HEK293 (cell line): ENCODE measurements around the gene NUDT8.

Source experiments
- CTCF ChIA-PET: fragments of 350-600 bp; formaldehyde crosslinking; extraction: SDS; loops from one replicate; lab custom pipeline; 2021; ENCODE audit warnings: antibody characterized with exemption; lab: Yijun Ruan, JAX
- POLR2A ChIA-PET: fragments of 300-600 bp; formaldehyde crosslinking; extraction: SDS; loops from one replicate; lab custom pipeline; 2020; ENCODE audit warnings: antibody characterized with exemption, inconsistent platforms; lab: Yijun Ruan, JAX
- H3K27ac ChIP-seq: fragments of 200-500 bp; sonication (Bioruptor generic); 2 replicates; pipeline ENCODE4 v1.5.1; 2014; ENCODE audit warnings: low read depth, low read length, control low read depth, inconsistent platforms; ENCODE audit errors: extremely low read depth
- H3K36me3 ChIP-seq, 2 experiments: fragments of 200-500 bp in 1 of 2; sonication (Bioruptor generic) in 1 of 2; 1 replicate in 1 of 2; 2 replicates in 1 of 2; pipeline ENCODE4 v1.5.1; 2014 to 2017; ENCODE audit warnings: inconsistent platforms in 2 of 2, low read length in 2 of 2; ENCODE audit not compliant: control insufficient read depth in 2 of 2, insufficient read depth in 1 of 2
- H3K4me1 ChIP-seq: fragments of 200-500 bp; sonication (Bioruptor generic); 2 replicates; pipeline ENCODE4 v1.5.1; 2014; ENCODE audit warnings: mild to moderate bottlenecking, low read length, inconsistent platforms; ENCODE audit not compliant: control insufficient read depth, insufficient read depth
- H3K4me3 ChIP-seq: 2 replicates; pipeline ENCODE4 v1.5.1; 2011; ENCODE audit warnings: low read depth, mild to moderate bottlenecking, control low read depth, low read length, moderate library complexity
- H3K9me3 ChIP-seq: fragments of 200-500 bp; sonication (Bioruptor generic); 2 replicates; pipeline ENCODE4 v1.5.1; 2014; ENCODE audit warnings: low read depth, low read length, inconsistent platforms; ENCODE audit not compliant: control insufficient read depth, insufficient read depth
- BCL11A ChIP-seq: fragments of 450-650 bp; formaldehyde crosslinking; IDR thresholded peaks from 2 replicates; pipeline ENCODE4 v1.5.1; 2016; ENCODE audit warnings: low read depth, missing biosample characterization, missing genetic modification characterization
- GLI2 ChIP-seq: fragments of 450-650 bp; formaldehyde crosslinking; IDR thresholded peaks from 2 replicates; pipeline ENCODE4; 2017; ENCODE audit warnings: missing biosample characterization, missing genetic modification characterization, low read depth, borderline replicate concordance
- INSM2 ChIP-seq: fragments of 450-650 bp; formaldehyde crosslinking; IDR thresholded peaks from 2 replicates; pipeline ENCODE4 v1.5.1; 2016; ENCODE audit warnings: missing biosample characterization, missing genetic modification characterization
- KLF1 ChIP-seq: fragments of 450-650 bp; formaldehyde crosslinking; IDR thresholded peaks from 2 replicates; pipeline ENCODE4 v1.5.1; 2016; ENCODE audit warnings: missing biosample characterization, missing genetic modification characterization
- PRDM1 ChIP-seq: fragments of 450-650 bp; formaldehyde crosslinking; IDR thresholded peaks from 2 replicates; pipeline ENCODE4; 2016; ENCODE audit warnings: missing biosample characterization, missing genetic modification characterization
- ZBTB11 ChIP-seq: fragments of 450-650 bp; formaldehyde crosslinking; conservative IDR thresholded peaks from 2 replicates; pipeline ENCODE4 v1.5.1; 2016; ENCODE audit warnings: low read depth, missing biosample characterization, missing genetic modification characterization
- ZBTB8A ChIP-seq: fragments of 450-650 bp; formaldehyde crosslinking; IDR thresholded peaks from 2 replicates; pipeline ENCODE4 v1.5.1; 2016; ENCODE audit warnings: missing biosample characterization, missing genetic modification characterization
- ZNF10 ChIP-seq: fragments of 450-650 bp; formaldehyde crosslinking; IDR thresholded peaks from 2 replicates; pipeline ENCODE4 v1.5.1; 2017; ENCODE audit warnings: missing biosample characterization, missing genetic modification characterization
- ZNF114 ChIP-seq: fragments of 450-650 bp; formaldehyde crosslinking; IDR thresholded peaks from 2 replicates; pipeline ENCODE4 v1.5.0; 2017; ENCODE audit warnings: missing biosample characterization, missing genetic modification characterization
- ZNF155 ChIP-seq: fragments of 450-650 bp; formaldehyde crosslinking; IDR thresholded peaks from 2 replicates; pipeline ENCODE4 v1.5.1; 2016; ENCODE audit warnings: missing biosample characterization, missing genetic modification characterization
- ZNF19 ChIP-seq: fragments of 450-650 bp; formaldehyde crosslinking; IDR thresholded peaks from 2 replicates; pipeline ENCODE4; 2016; ENCODE audit warnings: missing biosample characterization, missing genetic modification characterization, low read depth
- ZNF266 ChIP-seq: fragments of 450-650 bp; formaldehyde crosslinking; IDR thresholded peaks from 2 replicates; pipeline ENCODE4 v1.5.1; 2016; ENCODE audit warnings: missing biosample characterization, missing genetic modification characterization, low read depth
- ZNF274 ChIP-seq, 2 experiments: fragments of 200-500 bp in 1 of 2; fragments of 450-650 bp in 1 of 2; sonication (Bioruptor generic) in 1 of 2; formaldehyde crosslinking in 1 of 2; IDR thresholded peaks; 2 replicates each; pipeline versions ENCODE4 v1.5.1 to v1.6.1; 2014 to 2016; ENCODE audit warnings: borderline replicate concordance in 1 of 2, inconsistent platforms in 1 of 2, low read length in 1 of 2, missing biosample characterization in 1 of 2, missing genetic modification characterization in 1 of 2
- ZNF354C ChIP-seq: fragments of 450-650 bp; formaldehyde crosslinking; IDR thresholded peaks from 2 replicates; pipeline ENCODE4 v1.5.1; 2016; ENCODE audit warnings: missing biosample characterization, missing genetic modification characterization, low read depth, borderline replicate concordance
- ZNF394 ChIP-seq: fragments of 450-650 bp; formaldehyde crosslinking; IDR thresholded peaks from 2 replicates; pipeline ENCODE4 v1.5.1; 2016; ENCODE audit warnings: missing biosample characterization, missing genetic modification characterization, mild to moderate bottlenecking, moderate library complexity, borderline replicate concordance
- ZNF473 ChIP-seq: fragments of 450-650 bp; formaldehyde crosslinking; IDR thresholded peaks from 2 replicates; pipeline ENCODE4 v1.5.1; 2017; ENCODE audit warnings: missing biosample characterization, missing genetic modification characterization
- ZNF530 ChIP-seq: fragments of 450-650 bp; formaldehyde crosslinking; IDR thresholded peaks from 2 replicates; pipeline ENCODE4 v1.5.1; 2016; ENCODE audit warnings: low read depth, missing biosample characterization, missing genetic modification characterization
- ZNF548 ChIP-seq: fragments of 450-650 bp; formaldehyde crosslinking; IDR thresholded peaks from 2 replicates; pipeline ENCODE4 v1.5.1; 2016; ENCODE audit warnings: missing biosample characterization, missing genetic modification characterization
- ZNF623 ChIP-seq: fragments of 450-650 bp; formaldehyde crosslinking; IDR thresholded peaks from 2 replicates; pipeline ENCODE4 v1.5.1; 2016; ENCODE audit warnings: missing biosample characterization, missing genetic modification characterization
- ZNF629 ChIP-seq: fragments of 450-650 bp; formaldehyde crosslinking; IDR thresholded peaks from 2 replicates; pipeline ENCODE4 v1.5.1; 2017; ENCODE audit warnings: missing biosample characterization, missing genetic modification characterization
- ZNF777 ChIP-seq: fragments of 450-650 bp; formaldehyde crosslinking; IDR thresholded peaks from 2 replicates; pipeline ENCODE4 v1.5.1; 2017; ENCODE audit warnings: missing biosample characterization, missing genetic modification characterization, borderline replicate concordance
- ZNF837 ChIP-seq: fragments of 450-650 bp; formaldehyde crosslinking; IDR thresholded peaks from 2 replicates; pipeline ENCODE4 v1.5.1; 2016; ENCODE audit warnings: missing biosample characterization, missing genetic modification characterization
- TF ChIP-seq, protein P1 (sequence below): fragments of 450-650 bp; formaldehyde crosslinking; IDR thresholded peaks from 2 replicates; pipeline ENCODE4 v1.5.1; 2016; ENCODE audit warnings: missing biosample characterization, missing genetic modification characterization, low read depth
- TF ChIP-seq, protein P2 (sequence below): fragments of 450-650 bp; formaldehyde crosslinking; IDR thresholded peaks from 2 replicates; pipeline ENCODE4 v1.5.1; 2017; ENCODE audit warnings: missing biosample characterization, missing genetic modification characterization

Gene NUDT8

DNA sequence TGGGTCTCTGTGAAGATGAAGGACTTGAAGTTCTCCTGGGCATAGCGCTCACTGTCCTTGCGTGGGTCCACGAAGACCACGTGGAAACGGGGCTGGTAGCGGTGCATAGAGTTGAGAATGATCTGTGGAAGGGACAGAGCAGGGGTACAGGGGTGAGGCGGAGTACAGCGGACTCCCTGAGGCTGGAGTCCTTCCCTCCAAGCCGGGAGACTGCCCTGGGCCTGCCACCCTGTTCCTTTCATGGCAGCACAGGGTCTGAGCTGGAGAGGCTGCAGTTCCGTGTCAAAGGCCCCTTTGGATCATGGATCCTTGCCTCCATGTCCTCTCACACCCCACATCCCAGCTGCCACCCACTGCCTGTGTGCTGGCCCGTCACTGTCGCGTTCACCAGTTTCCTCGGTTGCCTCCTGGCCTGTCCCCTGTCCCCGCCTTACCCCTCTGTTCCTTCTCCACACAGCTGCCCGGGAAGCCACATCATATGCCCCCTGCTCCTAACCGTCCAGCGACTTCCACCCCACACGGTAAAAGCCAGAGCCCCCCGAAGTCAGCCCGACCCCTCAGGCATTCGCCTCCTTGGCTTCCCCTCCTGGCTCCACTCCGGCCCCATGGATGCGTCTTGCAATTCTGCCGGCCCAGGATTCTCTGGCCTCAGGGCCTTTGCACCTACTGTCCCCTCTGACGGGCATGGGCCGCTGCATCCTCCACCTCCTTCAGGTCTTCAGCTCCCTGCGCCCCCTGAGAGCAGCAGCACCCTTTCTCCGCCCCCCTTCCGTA is 3.4 kb upstream of the NUDT8 start:
- H3K36me3 ChIP-seq: no peaks in the 10 kb centered on the region
- no peak overlapping the region for H3K4me3 ChIP-seq
- H3K9me3 ChIP-seq: no peaks in the 10 kb centered on the region
- no peaks in the 10 kb centered on the region for H3K4me1 ChIP-seq
- no peak overlapping the region for H3K27ac ChIP-seq
- TF ChIP-seq ZNF155 (tag by site-specific recombination) (no peak), ZNF530 (no peak), ZNF19 (tag by site-specific recombination) (no peak), ZNF837 (tag by site-specific recombination) (no peak), ZNF623 (peak; percentile 93), ZNF114 (tag by site-specific recombination) (no peak), BCL11A (tag by site-specific recombination) (no peak)
- TF ChIP-seq, protein P1, sequence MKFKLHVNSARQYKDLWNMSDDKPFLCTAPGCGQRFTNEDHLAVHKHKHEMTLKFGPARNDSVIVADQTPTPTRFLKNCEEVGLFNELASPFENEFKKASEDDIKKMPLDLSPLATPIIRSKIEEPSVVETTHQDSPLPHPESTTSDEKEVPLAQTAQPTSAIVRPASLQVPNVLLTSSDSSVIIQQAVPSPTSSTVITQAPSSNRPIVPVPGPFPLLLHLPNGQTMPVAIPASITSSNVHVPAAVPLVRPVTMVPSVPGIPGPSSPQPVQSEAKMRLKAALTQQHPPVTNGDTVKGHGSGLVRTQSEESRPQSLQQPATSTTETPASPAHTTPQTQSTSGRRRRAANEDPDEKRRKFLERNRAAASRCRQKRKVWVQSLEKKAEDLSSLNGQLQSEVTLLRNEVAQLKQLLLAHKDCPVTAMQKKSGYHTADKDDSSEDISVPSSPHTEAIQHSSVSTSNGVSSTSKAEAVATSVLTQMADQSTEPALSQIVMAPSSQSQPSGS (tag by site-specific recombination): no peak
- ChIA-PET POLR2A (no interaction called here), CTCF (interaction anchor here (1.0 to 2.6 kb wide), 2 partner anchors 26 to 59 kb away, joined by 3 to 8 read pairs; no protein-coding TSS in a partner anchor)

DNA sequence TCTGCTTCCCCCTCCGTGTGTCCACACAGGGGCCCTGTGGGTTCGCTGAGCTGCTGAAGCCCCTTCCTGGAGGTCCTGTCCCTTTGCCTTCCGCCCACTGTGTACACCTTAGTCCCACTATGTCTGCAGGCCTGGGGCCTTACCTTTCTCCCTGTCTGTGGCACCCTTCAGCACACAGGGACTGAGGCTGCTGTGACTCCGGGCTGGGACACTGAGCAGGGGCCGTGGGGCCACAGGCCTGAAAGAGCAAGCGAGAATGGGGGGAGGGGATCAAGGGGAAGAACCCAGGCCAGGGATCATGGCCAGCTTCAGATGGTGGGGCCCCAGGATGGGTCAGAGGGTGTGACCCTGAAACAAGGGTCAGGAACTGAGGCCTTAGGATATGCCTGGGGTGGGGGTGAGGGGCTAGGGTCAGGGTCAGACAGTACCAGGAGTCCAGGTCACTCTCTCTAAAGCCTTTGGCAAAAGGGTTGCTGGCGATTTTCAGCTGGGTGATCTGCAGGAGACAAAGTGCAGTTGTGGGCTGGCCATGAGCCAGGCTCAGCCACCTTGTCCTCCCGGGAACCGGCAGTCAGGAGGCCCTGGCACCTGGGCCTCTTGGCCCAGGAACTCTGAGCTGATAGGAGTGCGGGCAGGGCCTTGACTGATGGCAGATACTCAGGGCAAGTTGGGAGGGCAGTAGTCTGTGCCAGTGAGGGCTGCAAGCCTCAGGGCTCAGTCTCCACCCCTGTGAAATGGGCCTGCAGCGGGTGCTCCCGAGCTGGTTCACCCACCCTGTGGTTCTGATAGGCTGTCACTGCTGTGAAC is 2.6 kb upstream of the NUDT8 start:
- TF ChIP-seq PRDM1 (tag by site-specific recombination): no peak
- TF ChIP-seq ZNF548 (tag by site-specific recombination): no peak
- no peak for TF ChIP-seq ZNF473
- no peak for TF ChIP-seq ZNF777 (tag by site-specific recombination)
- TF ChIP-seq ZNF629 (tag by site-specific recombination): no peak
- no peak for TF ChIP-seq INSM2 (tag by site-specific recombination)
- TF ChIP-seq, protein P2, sequence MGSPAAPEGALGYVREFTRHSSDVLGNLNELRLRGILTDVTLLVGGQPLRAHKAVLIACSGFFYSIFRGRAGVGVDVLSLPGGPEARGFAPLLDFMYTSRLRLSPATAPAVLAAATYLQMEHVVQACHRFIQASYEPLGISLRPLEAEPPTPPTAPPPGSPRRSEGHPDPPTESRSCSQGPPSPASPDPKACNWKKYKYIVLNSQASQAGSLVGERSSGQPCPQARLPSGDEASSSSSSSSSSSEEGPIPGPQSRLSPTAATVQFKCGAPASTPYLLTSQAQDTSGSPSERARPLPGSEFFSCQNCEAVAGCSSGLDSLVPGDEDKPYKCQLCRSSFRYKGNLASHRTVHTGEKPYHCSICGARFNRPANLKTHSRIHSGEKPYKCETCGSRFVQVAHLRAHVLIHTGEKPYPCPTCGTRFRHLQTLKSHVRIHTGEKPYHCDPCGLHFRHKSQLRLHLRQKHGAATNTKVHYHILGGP: no peak
- no peak for TF ChIP-seq ZBTB11 (tag by site-specific recombination)
- no peak for TF ChIP-seq ZBTB8A (tag by site-specific recombination)
- TF ChIP-seq ZNF10 (tag by site-specific recombination): no peak
- TF ChIP-seq ZNF266 (tag by site-specific recombination): no peak
- no peak for TF ChIP-seq KLF1 (tag by site-specific recombination)
- no peak for TF ChIP-seq ZNF394 (tag by site-specific recombination)
- TF ChIP-seq ZNF274 (IDR thresholded peaks at IDR 0.05; ENCODE audit: low read length): no peak
- TF ChIP-seq ZNF274 (tag by site-specific recombination; IDR thresholded peaks at IDR 0.05; ENCODE audit: borderline replicate concordance): no peak
- TF ChIP-seq GLI2 (tag by site-specific recombination): no peak
- no peak for TF ChIP-seq ZNF354C
- Histone ChIP-seq H3K36me3 (no peaks in the 10 kb centered on the region), H3K4me1 (no peaks in the 10 kb centered on the region), H3K4me3 (no peak overlapping the region), H3K27ac (no peak overlapping the region), H3K9me3 (no peaks in the 10 kb centered on the region)
- ChIA-PET CTCF (interaction anchor here (0.5 to 2.6 kb wide), 6 partner anchors 27 to 201 kb away, joined by 3 to 8 read pairs (median 3); no protein-coding TSS in a partner anchor), POLR2A (no interaction called here)
